LNCaP clone FGC (cell line): Measurements from ENCODE around the gene YWHAG.
A peak's percentile ranks its signal among the peaks of the same experiment; 100 is the strongest.
"Not testable (repeated sequence)": the region's sequence is repeated elsewhere in the genome, so short reads cannot be mapped to it uniquely, and the experiment has no call there.

Experiments
- DNase-seq: peaks from one replicate; pipeline ENCODE4 v3.0.0-alpha.2; 2011; ENCODE audit warnings: low read depth
- H3K4me3 ChIP-seq: 2 replicates; pipeline ENCODE4 v1.5.1; 2011; ENCODE audit warnings: mild to moderate bottlenecking, low read depth, low read length, control low read depth
- TF ChIP-seq, protein P1 (sequence below): IDR thresholded peaks from 2 replicates; pipeline ENCODE4 v1.5.1; 2012; ENCODE audit warnings: mild to moderate bottlenecking; ENCODE audit not compliant: control insufficient read depth, insufficient read depth; ENCODE audit errors: extremely low read depth

Gene YWHAG

DNA sequence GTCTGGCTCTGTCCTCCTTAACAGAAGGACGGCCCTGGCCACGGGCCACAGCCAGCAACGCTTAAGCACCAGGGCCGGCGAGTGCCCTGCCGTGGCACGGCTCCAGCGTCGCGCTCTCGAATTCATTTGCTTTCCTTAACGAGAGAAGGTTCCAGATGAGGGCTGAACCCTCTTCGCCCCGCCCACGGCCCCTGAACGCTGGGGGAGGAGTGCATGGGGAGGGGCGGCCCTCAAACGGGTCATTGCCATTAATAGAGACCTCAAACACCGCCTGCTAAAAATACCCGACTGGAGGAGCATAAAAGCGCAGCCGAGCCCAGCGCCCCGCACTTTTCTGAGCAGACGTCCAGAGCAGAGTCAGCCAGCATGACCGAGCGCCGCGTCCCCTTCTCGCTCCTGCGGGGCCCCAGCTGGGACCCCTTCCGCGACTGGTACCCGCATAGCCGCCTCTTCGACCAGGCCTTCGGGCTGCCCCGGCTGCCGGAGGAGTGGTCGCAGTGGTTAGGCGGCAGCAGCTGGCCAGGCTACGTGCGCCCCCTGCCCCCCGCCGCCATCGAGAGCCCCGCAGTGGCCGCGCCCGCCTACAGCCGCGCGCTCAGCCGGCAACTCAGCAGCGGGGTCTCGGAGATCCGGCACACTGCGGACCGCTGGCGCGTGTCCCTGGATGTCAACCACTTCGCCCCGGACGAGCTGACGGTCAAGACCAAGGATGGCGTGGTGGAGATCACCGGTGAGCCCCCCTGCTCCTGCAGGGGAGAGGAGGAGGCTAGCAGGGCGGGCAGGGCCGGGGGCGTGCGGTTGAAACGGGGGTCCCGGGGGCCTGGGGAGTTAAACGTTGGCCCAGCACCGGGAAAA, 56.2 kb downstream of the YWHAG start, which contains the start of gene HSPB1:
Gene HSPB1 (plus strand): TSS at position 327 of the 855 bp plus-strand sequence. CDS start 40 bp downstream, at position 367.
- TF ChIP-seq, protein P1, sequence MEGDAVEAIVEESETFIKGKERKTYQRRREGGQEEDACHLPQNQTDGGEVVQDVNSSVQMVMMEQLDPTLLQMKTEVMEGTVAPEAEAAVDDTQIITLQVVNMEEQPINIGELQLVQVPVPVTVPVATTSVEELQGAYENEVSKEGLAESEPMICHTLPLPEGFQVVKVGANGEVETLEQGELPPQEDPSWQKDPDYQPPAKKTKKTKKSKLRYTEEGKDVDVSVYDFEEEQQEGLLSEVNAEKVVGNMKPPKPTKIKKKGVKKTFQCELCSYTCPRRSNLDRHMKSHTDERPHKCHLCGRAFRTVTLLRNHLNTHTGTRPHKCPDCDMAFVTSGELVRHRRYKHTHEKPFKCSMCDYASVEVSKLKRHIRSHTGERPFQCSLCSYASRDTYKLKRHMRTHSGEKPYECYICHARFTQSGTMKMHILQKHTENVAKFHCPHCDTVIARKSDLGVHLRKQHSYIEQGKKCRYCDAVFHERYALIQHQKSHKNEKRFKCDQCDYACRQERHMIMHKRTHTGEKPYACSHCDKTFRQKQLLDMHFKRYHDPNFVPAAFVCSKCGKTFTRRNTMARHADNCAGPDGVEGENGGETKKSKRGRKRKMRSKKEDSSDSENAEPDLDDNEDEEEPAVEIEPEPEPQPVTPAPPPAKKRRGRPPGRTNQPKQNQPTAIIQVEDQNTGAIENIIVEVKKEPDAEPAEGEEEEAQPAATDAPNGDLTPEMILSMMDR: 0 out of 2 replicates have a peak, but pooled peaks have one; percentile 1
- peak; percentile 98 for DNase-seq

DNA sequence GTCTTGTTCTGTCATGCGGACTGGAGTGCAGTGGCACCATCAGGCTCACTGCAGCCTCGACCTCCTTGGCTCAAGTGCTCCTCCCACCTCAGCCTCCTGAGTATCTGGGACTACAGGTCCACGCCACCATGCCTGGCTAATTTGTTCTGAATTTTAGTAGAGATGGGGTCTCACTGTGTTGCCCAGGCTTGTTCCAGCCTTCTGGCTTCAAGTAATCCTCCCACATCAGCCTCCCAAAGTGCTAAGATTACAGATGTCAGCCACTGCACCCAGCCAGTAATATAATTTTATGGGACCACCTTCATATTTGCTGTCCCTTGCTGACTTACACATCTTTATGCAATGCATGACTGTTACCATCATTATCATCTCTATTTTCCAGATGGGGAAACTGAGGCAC, 57.8 kb downstream of the YWHAG start:
- DNase-seq: no peak
- TF ChIP-seq, protein P1: no peak

More for the DNA sequence above, 56.2 kb downstream of the YWHAG start, which contains the start of gene HSPB1:
- H3K4me3 ChIP-seq: peak within 1 kb of the TSS; percentile 91

DNA sequence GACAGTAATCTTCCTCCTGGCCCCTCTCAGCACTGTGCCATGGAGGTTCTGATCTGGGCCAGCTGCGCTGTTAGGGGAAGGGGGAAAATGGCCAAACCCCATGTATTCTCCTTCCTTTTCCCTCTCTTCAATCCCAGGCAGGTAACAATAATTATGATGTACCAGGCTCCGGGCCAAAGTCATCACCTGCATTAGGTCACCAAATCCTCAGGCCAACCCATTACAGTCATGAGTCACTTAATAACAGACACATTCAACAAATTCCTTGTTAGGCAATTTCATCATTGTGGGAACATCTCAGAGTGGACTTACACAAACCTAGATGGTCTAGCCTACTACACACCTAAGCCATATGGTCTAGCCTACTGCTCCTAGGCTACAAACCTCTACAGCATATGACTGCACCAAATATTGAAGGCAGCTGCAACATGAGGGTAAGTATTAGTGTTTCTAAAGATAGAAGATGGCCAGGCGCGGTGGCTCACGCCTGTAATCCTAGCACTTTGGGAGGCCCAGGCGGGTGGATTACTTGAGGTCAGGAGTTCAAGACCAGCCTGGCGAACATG, 58.5 kb downstream of the YWHAG start:
- H3K4me3 ChIP-seq: no peak overlapping the region
- peak; percentile 90 for DNase-seq
- TF ChIP-seq, protein P1: no peak

More for the DNA sequence above, 57.8 kb downstream of the YWHAG start:
- no peak overlapping the region for H3K4me3 ChIP-seq

DNA sequence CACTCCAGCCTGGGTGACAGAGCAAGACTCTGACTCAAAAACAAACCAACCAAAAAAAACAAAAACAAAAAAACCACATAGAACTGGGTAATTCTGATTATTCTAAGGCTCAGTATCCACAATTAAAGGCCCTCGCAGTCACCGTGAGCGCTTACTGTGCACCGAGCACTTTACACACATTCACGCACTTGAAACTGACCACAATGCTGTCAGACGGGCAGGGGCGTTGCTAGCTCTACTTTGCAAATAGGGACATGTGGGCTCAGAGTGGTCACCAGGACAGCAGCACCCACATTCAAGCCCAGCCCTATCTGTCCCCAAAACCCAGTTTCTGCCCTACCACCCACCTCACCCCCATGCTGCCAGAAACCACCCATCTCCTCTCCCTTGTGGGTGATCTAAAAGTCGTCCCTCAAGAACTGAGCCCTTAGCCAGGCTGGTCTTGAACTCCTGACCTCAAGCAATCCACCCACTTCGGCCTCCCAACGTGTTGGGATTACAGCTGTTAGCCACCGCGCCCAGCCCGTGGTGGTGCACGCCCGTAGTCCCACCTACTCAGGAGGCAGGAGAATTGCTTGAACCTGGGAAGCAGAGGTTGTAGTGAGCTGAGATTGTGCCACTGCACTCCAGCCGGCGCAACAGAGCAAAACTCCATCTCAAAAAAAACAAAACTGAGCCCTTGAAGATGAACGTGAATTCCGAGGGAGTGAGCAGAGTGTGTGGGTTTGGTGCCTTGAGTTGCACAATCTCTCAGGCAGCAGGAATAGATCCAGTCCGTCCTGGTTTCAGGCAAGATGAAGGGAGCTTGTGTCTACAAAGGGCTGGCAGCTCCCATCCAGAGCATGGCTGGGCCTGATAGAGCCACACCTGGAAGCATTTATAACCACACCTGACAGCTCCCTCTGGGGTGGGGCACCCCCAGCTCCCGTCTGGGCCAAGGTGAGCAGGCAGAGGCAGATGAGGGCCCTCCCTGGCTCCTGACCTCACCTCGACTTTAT, 61.7 kb downstream of the YWHAG start:
- DNase-seq: no peak
- TF ChIP-seq, protein P1: no peak
- no peak overlapping the region for H3K4me3 ChIP-seq

DNA sequence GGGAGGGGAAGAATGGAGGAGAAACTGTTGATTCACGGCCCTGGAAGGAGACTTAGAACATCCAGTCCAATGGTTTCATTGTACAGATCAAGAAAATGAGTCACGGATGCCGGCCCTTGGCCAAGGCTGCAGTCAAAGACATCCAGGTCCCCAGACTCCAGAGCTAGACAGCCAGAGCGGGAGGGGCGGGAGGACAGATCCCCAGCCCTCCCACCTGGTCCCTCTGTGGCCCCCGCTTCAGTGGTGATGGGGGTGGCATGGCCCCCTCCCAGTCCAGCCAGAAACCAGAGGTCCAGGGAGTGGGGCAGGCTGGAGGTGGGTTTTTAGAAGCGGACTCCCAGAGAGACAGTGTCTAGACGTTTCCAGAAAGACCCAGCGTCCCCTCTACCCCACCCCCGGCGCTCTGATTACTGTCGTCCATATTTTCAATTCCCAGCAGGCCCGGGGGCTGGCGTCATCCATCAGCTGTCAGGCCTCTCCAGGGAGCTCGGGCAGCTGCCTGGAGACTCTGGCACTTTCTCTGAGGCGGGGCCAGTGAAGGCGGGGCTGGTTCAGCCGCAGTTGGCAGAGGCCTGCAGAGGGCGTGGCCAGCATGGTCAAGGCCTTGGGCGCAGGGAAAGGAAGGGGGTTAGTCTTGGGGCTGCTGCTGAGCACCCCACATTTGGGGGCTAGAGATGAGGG, 64.3 kb downstream of the YWHAG start:
- TF ChIP-seq, protein P1: no peak
- DNase-seq: no peak
- no peak overlapping the region for H3K4me3 ChIP-seq

DNA sequence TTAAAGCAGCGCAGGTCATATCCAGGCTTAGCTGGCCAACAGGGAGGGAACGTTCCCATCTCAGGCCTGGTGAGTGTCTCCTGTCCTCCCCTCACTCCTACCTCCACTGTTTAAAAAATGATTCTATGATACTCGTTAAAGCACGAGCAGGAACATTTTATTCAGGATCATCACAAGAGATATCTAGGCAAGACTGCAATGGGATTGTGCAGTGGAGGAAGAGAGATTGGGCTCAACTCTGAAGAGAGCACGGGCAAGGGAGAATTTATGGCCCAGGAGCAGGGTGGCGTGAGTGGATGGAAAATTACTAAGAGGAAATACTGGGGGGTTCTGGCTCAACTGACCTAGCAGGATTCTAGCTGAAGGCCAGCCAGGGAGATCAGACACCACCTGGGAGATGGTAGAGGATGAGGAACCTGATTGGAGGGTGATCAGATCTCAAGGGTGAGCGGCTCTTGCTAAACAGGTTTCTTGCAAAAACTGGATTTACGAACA, 65.3 kb downstream of the YWHAG start:
- TF ChIP-seq, protein P1: no peak
- DNase-seq: peak; percentile 92
- no peak overlapping the region for H3K4me3 ChIP-seq

DNA sequence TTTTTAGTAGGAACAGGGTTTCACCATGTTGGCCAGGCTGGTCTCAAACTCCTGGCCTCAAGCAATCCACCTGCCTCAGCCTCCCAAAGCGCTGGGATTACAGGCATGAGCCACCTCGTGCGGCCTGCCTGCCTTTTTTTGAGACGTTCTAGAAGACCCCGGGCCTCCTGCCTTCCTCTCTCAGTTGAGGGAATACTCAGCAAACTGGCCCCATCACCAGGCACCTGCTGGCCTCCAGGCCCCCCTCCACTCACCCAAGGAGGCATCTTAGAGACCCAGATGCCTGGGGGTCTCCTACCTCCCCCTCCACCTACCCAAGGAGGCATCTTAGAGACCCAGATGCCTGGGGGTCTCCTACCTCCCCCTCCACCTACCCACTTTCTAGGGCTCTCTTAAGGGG, 65.9 kb downstream of the YWHAG start:
- DNase-seq: not testable (repeated sequence)

More for the DNA sequence above, 65.9 kb downstream of the YWHAG start:
- not testable (repeated sequence) for H3K4me3 ChIP-seq
